HepG2 (cell line): ENCODE data around the gene TRIM69. TPM values are rescaled to one million over a fixed set of nuclear protein-coding genes. Genes with fewer than 3 reads are reported as not detected.
A peak's percentile ranks its signal among the peaks of the same experiment; 100 is the strongest.

Experiments
- ERF ChIP-seq: IDR thresholded peaks from 2 replicates; pipeline ENCODE4 v1.6.1; 2018; ENCODE audit warnings: missing biosample characterization, missing genetic modification reagents
- GABPA ChIP-seq, 2 experiments: IDR thresholded peaks; 2 replicates each; pipeline ENCODE4 v1.6.1; 2011 to 2016; ENCODE audit warnings: low read depth in 2 of 2, low read length in 1 of 2, missing biosample characterization in 1 of 2, missing genetic modification characterization in 1 of 2
- MTF2 ChIP-seq: sonication (generic); formaldehyde crosslinking; IDR thresholded peaks from 2 replicates; pipeline ENCODE4 v1.5.0; 2020; ENCODE audit warnings: missing genetic modification reagents, borderline replicate concordance
- NCOA2 ChIP-seq: sonication (generic); formaldehyde crosslinking; IDR thresholded peaks from 2 replicates; pipeline ENCODE4 v1.8.0; 2022; ENCODE audit warnings: inconsistent platforms
- PITX1 ChIP-seq: sonication (generic); formaldehyde crosslinking; IDR thresholded peaks from 2 replicates; pipeline ENCODE4 v1.5.1; 2020; ENCODE audit warnings: mild to moderate bottlenecking, missing genetic modification reagents
- SIN3A ChIP-seq: IDR thresholded peaks from 2 replicates; pipeline ENCODE4 v1.6.1; 2011; ENCODE audit warnings: low read depth, mild to moderate bottlenecking, control low read depth, low read length, borderline replicate concordance
- THAP9 ChIP-seq: sonication (generic); formaldehyde crosslinking; IDR thresholded peaks from 2 replicates; pipeline ENCODE4; 2020; ENCODE audit warnings: missing genetic modification reagents, mild to moderate bottlenecking, borderline replicate concordance
- YEATS4 ChIP-seq: sonication (generic); formaldehyde crosslinking; IDR thresholded peaks from 2 replicates; pipeline ENCODE4 v1.4.0; 2020; ENCODE audit warnings: missing genetic modification reagents, borderline replicate concordance
- ZFAT ChIP-seq: sonication (generic); formaldehyde crosslinking; conservative IDR thresholded peaks from 2 replicates; pipeline ENCODE4 v1.8.1; 2023; ENCODE audit warnings: missing genetic modification reagents, inconsistent platforms
- ZFP82 ChIP-seq: sonication (generic); formaldehyde crosslinking; IDR thresholded peaks from 2 replicates; pipeline ENCODE4 v1.5.1; 2020; ENCODE audit warnings: mild to moderate bottlenecking, missing genetic modification reagents, borderline replicate concordance
- ZGPAT ChIP-seq: IDR thresholded peaks from 2 replicates; pipeline ENCODE4 v1.6.1; 2016; ENCODE audit warnings: mild to moderate bottlenecking
- ZNF383 ChIP-seq: sonication (generic); formaldehyde crosslinking; IDR thresholded peaks from 2 replicates; pipeline ENCODE4 v1.4.0; 2020; ENCODE audit warnings: missing genetic modification reagents, mild to moderate bottlenecking, borderline replicate concordance
- ZNF576 ChIP-seq: sonication (generic); formaldehyde crosslinking; IDR thresholded peaks from 2 replicates; pipeline ENCODE4 v1.4.0; 2020; ENCODE audit warnings: mild to moderate bottlenecking, missing genetic modification reagents
- ZNF792 ChIP-seq: IDR thresholded peaks from 2 replicates; pipeline ENCODE4 v1.6.1; 2016
- ZSCAN20 ChIP-seq: sonication (generic); formaldehyde crosslinking; IDR thresholded peaks from 2 replicates; pipeline ENCODE4 v1.4.0; 2020; ENCODE audit warnings: missing genetic modification reagents, mild to moderate bottlenecking, borderline replicate concordance
- polyA plus RNA-seq, 8 experiments: library from polyadenylated mRNA; depleted of rRNA in 3 of 8; stranded (reverse) in 7 of 8; unstranded in 1 of 8; fragments of >200 nt; fragmentation: Illumina TruSeq in 4 of 8; extraction: Trizol in 4 of 8; gene quantifications; 2 replicates each; pipeline versions ENCODE4 v1.2.1 to v1.2.3, GENCODE V29; 2011 to 2016; ENCODE audit warnings: low read depth in 4 of 8, missing spikeins in 1 of 8, mixed read lengths in 1 of 8; ENCODE audit not compliant: insufficient read depth in 1 of 8
- total RNA-seq, 5 experiments: library from RNA; depleted of rRNA; stranded (reverse); fragments of >200 nt; fragmentation: Illumina TruSeq; extraction: Trizol; gene quantifications; 2 replicates each; pipeline ENCODE4 v1.2.3, GENCODE V29; 2016; ENCODE audit warnings: low read depth in 1 of 5
- TF ChIP-seq, protein P1 (sequence below): sonication (generic); formaldehyde crosslinking; IDR thresholded peaks from 2 replicates; pipeline ENCODE4 v1.5.1; 2020; ENCODE audit warnings: missing genetic modification reagents, mild to moderate bottlenecking, borderline replicate concordance
- TF ChIP-seq, protein P2 (sequence below): sonication (generic); formaldehyde crosslinking; IDR thresholded peaks from 2 replicates; pipeline ENCODE4 v1.8.0; 2022; ENCODE audit warnings: mild to moderate bottlenecking, missing genetic modification reagents, moderate library complexity
- TF ChIP-seq, protein P3 (sequence below): sonication (generic); formaldehyde crosslinking; IDR thresholded peaks from 2 replicates; pipeline ENCODE4 v1.4.0; 2020; ENCODE audit warnings: missing genetic modification reagents

Gene TRIM69
- total and polyA plus RNA-seq, 2 of the 13 experiments (the other 11 are each of a cell fraction or from before 2014, with no cell fraction given) = 2.6 to 3.2 TPM

GRCh38 chr15:44726568-44727484, 9.5 kb upstream of the TRIM69 start (continued):
- TF ChIP-seq ZNF383 (CRISPR knock-in tag) (no peak), ERF (CRISPR knock-in tag) (peak; percentile 77; the same call in 1 of the 2 replicates), GABPA (IDR thresholded peaks at IDR 0.05; ENCODE audit: low read depth, low read length) (no peak), GABPA (CRISPR knock-in tag; IDR thresholded peaks at IDR 0.05; ENCODE audit: low read depth) (peak; percentile 46), YEATS4 (CRISPR knock-in tag) (0 out of 2 replicates have a peak, but pooled peaks have one; percentile 33), THAP9 (CRISPR knock-in tag) (no peak), PITX1 (0 out of 2 replicates have a peak, but pooled peaks have one; percentile 13), SIN3A (no peak), MTF2 (CRISPR knock-in tag) (no peak), ZNF576 (CRISPR knock-in tag) (no peak), ZGPAT (CRISPR knock-in tag) (peak; percentile 57; the same call in 1 of the 2 replicates), NCOA2 (CRISPR knock-in tag) (no peak; the same call in 1 of the 2 replicates), ZFP82 (CRISPR knock-in tag) (no peak), ZFAT (CRISPR knock-in tag) (no peak), ZSCAN20 (no peak), ZNF792 (CRISPR knock-in tag) (peak; percentile 43; the same call in 1 of the 2 replicates)
- TF ChIP-seq, protein P1, sequence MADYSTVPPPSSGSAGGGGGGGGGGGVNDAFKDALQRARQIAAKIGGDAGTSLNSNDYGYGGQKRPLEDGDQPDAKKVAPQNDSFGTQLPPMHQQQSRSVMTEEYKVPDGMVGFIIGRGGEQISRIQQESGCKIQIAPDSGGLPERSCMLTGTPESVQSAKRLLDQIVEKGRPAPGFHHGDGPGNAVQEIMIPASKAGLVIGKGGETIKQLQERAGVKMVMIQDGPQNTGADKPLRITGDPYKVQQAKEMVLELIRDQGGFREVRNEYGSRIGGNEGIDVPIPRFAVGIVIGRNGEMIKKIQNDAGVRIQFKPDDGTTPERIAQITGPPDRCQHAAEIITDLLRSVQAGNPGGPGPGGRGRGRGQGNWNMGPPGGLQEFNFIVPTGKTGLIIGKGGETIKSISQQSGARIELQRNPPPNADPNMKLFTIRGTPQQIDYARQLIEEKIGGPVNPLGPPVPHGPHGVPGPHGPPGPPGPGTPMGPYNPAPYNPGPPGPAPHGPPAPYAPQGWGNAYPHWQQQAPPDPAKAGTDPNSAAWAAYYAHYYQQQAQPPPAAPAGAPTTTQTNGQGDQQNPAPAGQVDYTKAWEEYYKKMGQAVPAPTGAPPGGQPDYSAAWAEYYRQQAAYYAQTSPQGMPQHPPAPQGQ (CRISPR knock-in tag) = no peak
- TF ChIP-seq, protein P2, sequence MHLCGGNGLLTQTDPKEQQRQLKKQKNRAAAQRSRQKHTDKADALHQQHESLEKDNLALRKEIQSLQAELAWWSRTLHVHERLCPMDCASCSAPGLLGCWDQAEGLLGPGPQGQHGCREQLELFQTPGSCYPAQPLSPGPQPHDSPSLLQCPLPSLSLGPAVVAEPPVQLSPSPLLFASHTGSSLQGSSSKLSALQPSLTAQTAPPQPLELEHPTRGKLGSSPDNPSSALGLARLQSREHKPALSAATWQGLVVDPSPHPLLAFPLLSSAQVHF (CRISPR knock-in tag) = no peak
- TF ChIP-seq, protein P3, sequence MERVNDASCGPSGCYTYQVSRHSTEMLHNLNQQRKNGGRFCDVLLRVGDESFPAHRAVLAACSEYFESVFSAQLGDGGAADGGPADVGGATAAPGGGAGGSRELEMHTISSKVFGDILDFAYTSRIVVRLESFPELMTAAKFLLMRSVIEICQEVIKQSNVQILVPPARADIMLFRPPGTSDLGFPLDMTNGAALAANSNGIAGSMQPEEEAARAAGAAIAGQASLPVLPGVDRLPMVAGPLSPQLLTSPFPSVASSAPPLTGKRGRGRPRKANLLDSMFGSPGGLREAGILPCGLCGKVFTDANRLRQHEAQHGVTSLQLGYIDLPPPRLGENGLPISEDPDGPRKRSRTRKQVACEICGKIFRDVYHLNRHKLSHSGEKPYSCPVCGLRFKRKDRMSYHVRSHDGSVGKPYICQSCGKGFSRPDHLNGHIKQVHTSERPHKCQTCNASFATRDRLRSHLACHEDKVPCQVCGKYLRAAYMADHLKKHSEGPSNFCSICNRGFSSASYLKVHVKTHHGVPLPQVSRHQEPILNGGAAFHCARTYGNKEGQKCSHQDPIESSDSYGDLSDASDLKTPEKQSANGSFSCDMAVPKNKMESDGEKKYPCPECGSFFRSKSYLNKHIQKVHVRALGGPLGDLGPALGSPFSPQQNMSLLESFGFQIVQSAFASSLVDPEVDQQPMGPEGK (CRISPR knock-in tag) = no peak; the same call in 1 of the 2 replicates
